GM12874 (cell line): Measurements from ENCODE around the gene HOXB9.

Source experiments
- TF ChIP-seq, protein P1 (sequence below): IDR thresholded peaks from 2 replicates; pipeline ENCODE4 v1.5.1; 2011; ENCODE audit warnings: low read depth, mild to moderate bottlenecking, control low read depth, low read length, moderate library complexity; ENCODE audit not compliant: insufficient read depth

Gene HOXB9

DNA sequence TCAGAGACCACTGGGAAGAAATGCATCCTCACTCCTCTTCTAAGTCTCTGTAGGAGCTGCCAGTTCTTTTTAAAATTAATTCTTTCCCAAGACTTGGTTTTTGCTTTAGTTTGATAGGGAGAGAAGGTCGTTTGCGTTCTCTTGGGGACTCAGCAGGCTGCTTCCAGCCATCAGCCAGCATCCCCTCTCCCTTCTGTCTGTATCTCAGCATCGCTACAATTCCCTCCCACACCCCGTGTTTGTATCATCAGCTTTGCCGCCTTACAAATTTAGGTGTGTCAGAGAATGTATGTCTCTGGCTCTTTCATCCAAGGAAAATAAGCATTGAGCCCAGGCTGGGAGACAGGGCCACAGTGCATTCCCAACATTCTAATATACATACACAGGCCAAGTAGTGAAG, 26.8 kb downstream of the HOXB9 start:
- TF ChIP-seq, protein P1, sequence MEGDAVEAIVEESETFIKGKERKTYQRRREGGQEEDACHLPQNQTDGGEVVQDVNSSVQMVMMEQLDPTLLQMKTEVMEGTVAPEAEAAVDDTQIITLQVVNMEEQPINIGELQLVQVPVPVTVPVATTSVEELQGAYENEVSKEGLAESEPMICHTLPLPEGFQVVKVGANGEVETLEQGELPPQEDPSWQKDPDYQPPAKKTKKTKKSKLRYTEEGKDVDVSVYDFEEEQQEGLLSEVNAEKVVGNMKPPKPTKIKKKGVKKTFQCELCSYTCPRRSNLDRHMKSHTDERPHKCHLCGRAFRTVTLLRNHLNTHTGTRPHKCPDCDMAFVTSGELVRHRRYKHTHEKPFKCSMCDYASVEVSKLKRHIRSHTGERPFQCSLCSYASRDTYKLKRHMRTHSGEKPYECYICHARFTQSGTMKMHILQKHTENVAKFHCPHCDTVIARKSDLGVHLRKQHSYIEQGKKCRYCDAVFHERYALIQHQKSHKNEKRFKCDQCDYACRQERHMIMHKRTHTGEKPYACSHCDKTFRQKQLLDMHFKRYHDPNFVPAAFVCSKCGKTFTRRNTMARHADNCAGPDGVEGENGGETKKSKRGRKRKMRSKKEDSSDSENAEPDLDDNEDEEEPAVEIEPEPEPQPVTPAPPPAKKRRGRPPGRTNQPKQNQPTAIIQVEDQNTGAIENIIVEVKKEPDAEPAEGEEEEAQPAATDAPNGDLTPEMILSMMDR, result no peak

DNA sequence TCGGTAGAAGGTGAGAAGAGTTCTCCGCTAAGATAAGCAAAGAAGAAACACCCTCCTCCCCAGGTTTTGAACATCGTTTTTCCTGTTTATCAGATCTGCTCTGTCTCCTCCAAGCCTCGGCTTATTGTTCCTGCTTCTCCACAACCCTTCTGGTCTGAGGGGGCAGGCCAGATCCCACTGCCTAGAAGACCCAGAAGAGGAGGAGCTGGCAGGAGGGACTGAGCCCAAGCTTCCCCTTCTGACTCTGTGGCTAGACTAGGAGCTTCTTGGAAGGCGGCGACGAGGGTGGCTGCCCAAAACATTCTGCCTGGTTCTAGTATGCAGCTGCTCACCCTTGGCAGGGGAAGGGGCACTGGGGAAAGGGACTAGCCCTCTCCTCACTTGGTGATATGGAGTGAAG, 27.4 kb downstream of the HOXB9 start:
- TF ChIP-seq, protein P1, result no peak

DNA sequence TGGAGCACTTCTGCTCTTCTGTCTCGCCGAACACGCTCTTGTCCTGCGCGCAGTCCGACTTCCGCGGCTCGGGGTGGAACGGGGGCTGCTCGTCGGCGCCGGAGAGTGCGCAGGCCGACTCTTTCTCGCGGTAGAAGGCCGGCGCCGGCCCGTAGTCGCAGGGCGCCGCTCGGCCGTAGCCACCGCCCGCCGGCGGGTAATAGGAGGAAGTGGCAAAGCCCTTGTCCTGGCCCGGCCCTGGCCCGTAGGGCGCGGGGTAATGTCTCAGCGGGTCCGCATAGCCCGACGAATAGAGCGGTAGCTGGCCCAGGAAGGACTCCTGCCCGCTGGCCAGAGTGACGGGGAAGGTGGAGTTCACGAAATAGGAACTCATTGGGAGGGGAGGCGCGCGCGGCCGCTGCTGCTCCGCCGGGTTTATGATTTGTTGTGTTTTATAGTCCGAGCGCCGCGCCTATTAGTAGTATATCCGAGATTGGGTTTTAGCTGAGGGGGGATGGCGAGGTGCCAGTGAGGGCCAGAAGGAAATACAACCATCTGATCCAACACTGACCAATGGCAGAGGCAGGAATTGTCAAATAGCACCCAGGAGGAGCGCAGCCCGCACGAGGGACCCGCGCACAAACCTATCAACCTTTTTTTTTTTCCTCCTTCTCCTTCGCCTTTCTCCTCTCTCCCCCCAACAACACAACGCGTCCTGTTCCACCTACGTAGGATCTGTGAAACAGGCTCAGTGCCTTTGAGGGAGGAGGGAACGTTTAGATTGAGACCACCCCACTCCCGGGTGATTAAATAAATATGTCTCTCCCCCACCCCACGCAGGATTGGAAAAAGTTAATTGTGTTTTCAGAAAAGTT, 28.2 kb downstream of the HOXB9 start:
- TF ChIP-seq, protein P1, result no peak

DNA sequence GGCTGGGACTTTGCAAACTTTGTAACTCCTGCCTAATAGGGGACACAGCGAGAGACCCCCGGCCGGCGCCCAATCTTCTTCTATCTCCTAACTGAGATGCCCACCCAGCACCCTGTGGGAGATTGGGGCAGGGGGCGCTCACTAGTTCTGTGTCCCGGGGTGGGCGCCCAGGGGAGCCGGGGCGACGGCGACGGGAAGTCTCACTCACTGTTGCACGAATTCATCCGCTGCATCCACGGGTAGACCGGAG, 28.7 kb downstream of the HOXB9 start:
- TF ChIP-seq, protein P1, result no peak

DNA sequence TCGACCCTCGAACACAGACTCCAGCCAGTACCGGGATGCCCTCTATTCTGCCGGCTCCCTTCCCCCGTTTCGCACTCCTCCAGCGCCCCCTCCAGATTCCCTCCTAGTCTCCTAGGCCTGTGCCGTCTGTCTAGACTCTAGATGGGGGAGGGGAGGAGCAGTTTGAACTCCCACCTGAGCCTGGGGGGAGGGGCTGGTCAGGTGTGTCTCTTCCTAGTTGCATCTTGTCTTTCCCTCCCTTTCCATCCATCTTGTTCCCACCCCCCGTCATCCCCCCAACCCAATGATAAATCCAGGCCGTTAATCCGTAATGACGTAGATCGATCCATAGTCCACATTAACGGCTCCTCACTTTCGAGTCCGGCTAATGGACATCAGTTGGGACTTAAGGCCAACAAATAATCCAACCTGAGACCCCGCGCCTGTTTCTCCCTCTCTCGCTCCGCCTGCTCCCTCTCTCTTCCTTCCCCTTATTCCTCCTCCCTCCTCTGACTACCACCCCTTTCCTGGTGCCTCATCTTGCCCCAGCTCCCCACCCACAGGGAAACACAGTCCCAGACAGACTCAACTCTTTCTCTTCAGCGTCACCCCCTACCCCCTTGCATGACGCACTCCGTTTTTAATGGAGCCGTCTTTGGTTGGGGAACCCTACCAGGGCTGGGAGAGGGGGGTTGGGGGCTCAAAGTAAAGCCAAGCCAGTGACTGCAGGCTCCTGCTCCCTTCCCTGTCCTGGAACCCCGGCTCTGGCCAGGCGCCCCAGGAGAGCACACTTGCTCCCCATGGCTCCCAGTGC, 29.2 kb downstream of the HOXB9 start:
- TF ChIP-seq, protein P1, result no peak

DNA sequence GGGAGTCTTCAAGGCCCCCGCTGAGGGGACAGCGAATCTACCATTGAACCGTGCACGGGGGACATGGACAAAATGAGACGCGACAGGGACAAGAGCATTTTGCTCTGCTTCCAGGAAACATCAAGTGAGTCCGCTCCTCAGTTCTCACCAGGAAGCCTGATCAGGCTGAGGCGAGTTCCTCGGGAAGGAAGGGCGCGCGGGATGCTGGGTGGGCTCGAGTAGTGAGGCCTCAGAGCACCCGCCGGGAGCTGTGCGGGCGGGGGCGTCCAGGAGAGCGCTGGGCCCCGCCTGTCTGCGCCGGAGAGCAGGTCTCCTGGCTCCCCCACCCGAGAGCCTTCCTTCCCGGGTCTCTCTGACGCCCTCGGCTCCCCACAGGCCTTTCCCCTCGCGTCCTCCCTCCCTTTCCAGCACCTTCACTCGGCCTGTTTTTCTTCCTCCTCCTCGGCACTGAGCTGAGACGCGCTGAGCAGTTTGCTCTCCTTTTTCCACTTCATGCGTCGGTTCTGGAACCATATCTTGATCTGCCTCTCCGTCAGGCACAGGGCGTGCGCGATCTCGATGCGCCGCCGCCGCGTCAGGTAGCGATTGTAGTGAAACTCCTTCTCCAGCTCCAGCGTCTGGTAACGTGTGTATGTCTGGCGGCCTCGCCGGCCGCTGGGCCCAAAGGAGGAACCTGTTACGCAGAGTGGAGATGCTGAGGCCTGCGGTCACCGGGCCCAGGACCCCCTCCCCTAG, 30.0 kb downstream of the HOXB9 start:
- TF ChIP-seq, protein P1, result no peak
